HepG2 (cell line): ENCODE measurements around the gene F8. TPM values are rescaled to one million over a fixed set of nuclear protein-coding genes. Genes with fewer than 3 reads are reported as not detected.

ENCODE experiments used
- ATAC-seq: fragments of 200-7000 bp; cut with Tn5 transposase; 3 replicates; pipeline ENCODE4 v1.9.1; 2020; ENCODE audit warnings: mild to moderate bottlenecking, moderate library complexity
- BruUV-seq: library from RNA; stranded (reverse); fragments of 400-500 nt; replicated peaks from 2 replicates; lab custom pipeline; 2021; lab: Mats Ljungman, UMichigan
- CTCF ChIA-PET: fragments of 300-600 bp; formaldehyde crosslinking; extraction: SDS; loops from one replicate; lab custom pipeline; 2021; ENCODE audit warnings: low total read pairs, inconsistent platforms, low intra/inter-chr PET ratio; lab: Yijun Ruan, JAX
- POLR2A ChIA-PET: fragments of 350-600 bp; sonication (Branson Sonifier 250); formaldehyde crosslinking; loops from one replicate; lab custom pipeline; 2020; ENCODE audit warnings: antibody characterized with exemption, inconsistent platforms; lab: Yijun Ruan, JAX
- DNase-seq: peaks from one replicate; pipeline ENCODE4 v3.0.0-alpha.2; 2015; ENCODE audit warnings: low spot score
- FAIRE-seq: peaks from 3 replicates; lab custom pipeline; 2011; peaks lifted over from hg19 to GRCh38; lab: Jason Lieb, UNC
- H2AFZ ChIP-seq: one replicate; pipeline ENCODE4 v1.6.1; 2011; ENCODE audit warnings: low read length, inconsistent platforms
- H3K27ac ChIP-seq: fragments of 300-600 bp; 3 replicates; pipeline ENCODE4 v1.8.0; 2011; ENCODE audit warnings: mixed run types, mild to moderate bottlenecking, mixed read lengths, low read length, inconsistent platforms; ENCODE audit not compliant: insufficient read depth; ENCODE audit errors: extremely low read length
- H3K27me3 ChIP-seq, 2 experiments: fragments of 200-600 bp in 1 of 2; 2 replicates in 1 of 2; 3 replicates in 1 of 2; pipeline versions ENCODE4 v1.6.0 to v1.8.0; 2011; ENCODE audit warnings: low read length in 2 of 2, mild to moderate bottlenecking in 2 of 2, moderate library complexity in 2 of 2, inconsistent platforms in 1 of 2; ENCODE audit not compliant: insufficient read depth in 2 of 2, control insufficient read depth in 1 of 2
- H3K36me3 ChIP-seq, 2 experiments: fragments of 200-600 bp in 1 of 2; replicated peaks in 1 of 2; 2 replicates in 1 of 2; 3 replicates in 1 of 2; pipeline versions ENCODE4 v1.5.1 to v1.8.0; 2011; ENCODE audit warnings: low read length in 2 of 2, inconsistent platforms in 1 of 2; ENCODE audit not compliant: insufficient read depth in 2 of 2, control insufficient read depth in 1 of 2
- H3K4me1 ChIP-seq: 2 replicates; pipeline ENCODE4 v1.5.1; 2012; ENCODE audit warnings: low read length, inconsistent platforms; ENCODE audit not compliant: insufficient read depth
- H3K4me2 ChIP-seq: 2 replicates; pipeline ENCODE4 v1.6.0; 2011; ENCODE audit warnings: low read depth, low read length, inconsistent platforms
- H3K4me3 ChIP-seq, 3 experiments: fragments of 200-600 bp in 1 of 3; sonication (generic), shearing (Covaris generic) in 1 of 3; replicated peaks in 1 of 3; 2 replicates each; pipeline ENCODE4 v1.5.1; 2011 to 2016; ENCODE audit warnings: low read length in 3 of 3, inconsistent platforms in 2 of 3, low read depth in 2 of 3, mild to moderate bottlenecking in 2 of 3, control low read depth in 1 of 3, mixed read lengths in 1 of 3; ENCODE audit not compliant: insufficient read depth in 1 of 3
- H3K79me2 ChIP-seq: one replicate; pipeline ENCODE4 v1.6.1; 2011; ENCODE audit warnings: low read length, inconsistent platforms; ENCODE audit not compliant: insufficient read depth
- H3K9ac ChIP-seq: 2 replicates; pipeline ENCODE4 v1.6.0; 2011; ENCODE audit warnings: mild to moderate bottlenecking, low read depth, low read length, inconsistent platforms; ENCODE audit not compliant: insufficient read depth
- H3K9me3 ChIP-seq: 2 replicates; pipeline ENCODE4 v1.5.1; 2012; ENCODE audit warnings: mild to moderate bottlenecking, low read length
- H4K20me1 ChIP-seq: 2 replicates; pipeline ENCODE4 v1.6.0; 2011; ENCODE audit warnings: inconsistent platforms, mild to moderate bottlenecking, low read length, moderate library complexity; ENCODE audit not compliant: insufficient read depth
- EHMT2 ChIP-seq: fragments of 200-600 bp; sonication (generic); IDR thresholded peaks from 2 replicates; pipeline ENCODE4 v1.7.0; 2017; ENCODE audit warnings: antibody characterized with exemption, low read depth, low read length, borderline replicate concordance
- HOXA5 ChIP-seq: sonication (generic); formaldehyde crosslinking; IDR thresholded peaks from 2 replicates; pipeline ENCODE4 v1.4.0; 2020; ENCODE audit warnings: missing genetic modification reagents
- PRPF4 ChIP-seq: fragments of 200-400 bp; formaldehyde crosslinking; IDR thresholded peaks from 2 replicates; pipeline ENCODE4 v1.6.1; 2016; ENCODE audit warnings: low read length, low read depth; ENCODE audit not compliant: poor library complexity, severe bottlenecking
- RAD51 ChIP-seq: fragments of 450-650 bp; IDR thresholded peaks from 2 replicates; pipeline ENCODE4 v1.6.1; 2016; ENCODE audit warnings: borderline replicate concordance
- TCF12 ChIP-seq, 2 experiments: fragments of 450-650 bp in 1 of 2; sonication (generic) in 1 of 2; formaldehyde crosslinking in 1 of 2; IDR thresholded peaks; 2 replicates each; pipeline versions ENCODE4 v1.6.1 to v1.8.0; 2017 to 2022; ENCODE audit warnings: antibody characterized with exemption in 1 of 2, mild to moderate bottlenecking in 1 of 2, missing genetic modification reagents in 1 of 2, moderate library complexity in 1 of 2
- U2AF2 ChIP-seq: fragments of 200-400 bp; formaldehyde crosslinking; IDR thresholded peaks from 2 replicates; pipeline ENCODE4 v1.6.1; 2017; ENCODE audit warnings: low read depth, mild to moderate bottlenecking, low read length
- ZBTB7A ChIP-seq: sonication (generic); formaldehyde crosslinking; IDR thresholded peaks from 2 replicates; pipeline ENCODE4 v1.8.0; 2022; ENCODE audit warnings: mild to moderate bottlenecking, missing genetic modification reagents
- ZFP37 ChIP-seq: sonication (generic); formaldehyde crosslinking; IDR thresholded peaks from 2 replicates; pipeline ENCODE4 v1.4.0; 2020; ENCODE audit warnings: missing genetic modification reagents, borderline replicate concordance
- ZNF558 ChIP-seq: sonication (generic); formaldehyde crosslinking; IDR thresholded peaks from 2 replicates; pipeline ENCODE4 v1.9.0; 2022; ENCODE audit warnings: mild to moderate bottlenecking, missing genetic modification reagents, borderline replicate concordance
- ZNF615 ChIP-seq: sonication (generic); formaldehyde crosslinking; IDR thresholded peaks from 2 replicates; pipeline ENCODE4 v1.5.0; 2020; ENCODE audit warnings: mild to moderate bottlenecking, missing genetic modification reagents, borderline replicate concordance
- ZNF737 ChIP-seq: sonication (generic); formaldehyde crosslinking; IDR thresholded peaks from 2 replicates; pipeline ENCODE4 v1.5.0; 2020; ENCODE audit warnings: missing genetic modification reagents, mild to moderate bottlenecking, borderline replicate concordance
- WGBS: methylation state at CpG from one replicate; pipeline ENCODE4 v1.1.6; 2017; ENCODE audit warnings: low lambda C conversion rate; 5-methylcytosine and 5-hydroxymethylcytosine counted together
- in situ Hi-C: cut with HindIII; loops from 2 replicates; pipeline ENCODE4 v1.10.0; 2017; ENCODE audit warnings: low pct_unique_long_range_greater_than_20kb; ENCODE audit not compliant: extremely low pct_ligation_motif_present
- intact Hi-C: fragments of 100-400 bp; cut with micrococcal nuclease; formaldehyde crosslinking; loops from one replicate; pipeline ENCODE4 v1.10.0; 2022; ENCODE audit not compliant: unreplicated experiment
- polyA plus RNA-seq, 8 experiments: library from polyadenylated mRNA; depleted of rRNA in 3 of 8; stranded (reverse) in 7 of 8; unstranded in 1 of 8; fragments of >200 nt; fragmentation: Illumina TruSeq in 4 of 8; extraction: Trizol in 4 of 8; gene quantifications; 2 replicates each; pipeline versions ENCODE4 v1.2.1 to v1.2.3, GENCODE V29; 2011 to 2016; ENCODE audit warnings: low read depth in 4 of 8, missing spikeins in 1 of 8, mixed read lengths in 1 of 8; ENCODE audit not compliant: insufficient read depth in 1 of 8
- total RNA-seq, 5 experiments: library from RNA; depleted of rRNA; stranded (reverse); fragments of >200 nt; fragmentation: Illumina TruSeq; extraction: Trizol; gene quantifications; 2 replicates each; pipeline ENCODE4 v1.2.3, GENCODE V29; 2016; ENCODE audit warnings: low read depth in 1 of 5
- TF ChIP-seq, protein P1 (sequence below): sonication (generic); formaldehyde crosslinking; IDR thresholded peaks from 2 replicates; pipeline ENCODE4 v1.4.0; 2020; ENCODE audit warnings: missing genetic modification reagents
- TF ChIP-seq, protein P2 (sequence below): sonication (generic); formaldehyde crosslinking; IDR thresholded peaks from 2 replicates; pipeline ENCODE4 v1.4.0; 2020; ENCODE audit warnings: missing genetic modification reagents; ENCODE audit errors: not compliant biosample characterization
- TF ChIP-seq, protein P3 (sequence below): sonication (generic); formaldehyde crosslinking; IDR thresholded peaks from 2 replicates; pipeline ENCODE4 v1.5.0; 2020; ENCODE audit warnings: missing genetic modification reagents, mild to moderate bottlenecking, borderline replicate concordance

Gene F8
- total and polyA plus RNA-seq, 2 of the 13 experiments (the other 11 are each of a cell fraction or from before 2014, with no cell fraction given), result 0.29 to 0.61 TPM

DNA sequence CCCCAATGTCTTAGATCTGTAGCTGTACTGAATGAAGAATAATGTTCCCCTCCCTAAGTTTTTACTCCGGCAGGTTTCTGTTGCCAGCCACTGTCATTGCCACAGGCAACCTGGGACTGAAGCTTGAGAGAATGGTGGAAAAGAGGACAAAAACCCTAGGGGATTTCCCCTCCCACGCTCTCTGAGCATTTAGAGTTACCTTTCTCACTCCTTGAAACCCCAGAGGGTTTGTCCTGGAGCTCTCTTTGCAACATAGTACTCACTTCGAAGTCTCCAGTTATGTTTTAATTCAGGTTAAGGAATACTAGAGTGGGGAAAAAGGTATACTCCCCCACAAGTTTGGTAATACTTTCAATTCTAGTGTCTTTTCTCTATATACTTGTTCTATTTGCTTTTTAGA lies 31.5 kb downstream of the F8 start (continued):
- TF ChIP-seq ZBTB7A (CRISPR knock-in tag) (no peak), TCF12 (IDR thresholded peaks at IDR 0.05) (no peak), TCF12 (CRISPR knock-in tag; IDR thresholded peaks at IDR 0.05) (no peak), ZNF737 (CRISPR knock-in tag) (no peak), U2AF2 (no peak), EHMT2 (no peak), HOXA5 (CRISPR knock-in tag) (no peak)
- TF ChIP-seq, protein P1, sequence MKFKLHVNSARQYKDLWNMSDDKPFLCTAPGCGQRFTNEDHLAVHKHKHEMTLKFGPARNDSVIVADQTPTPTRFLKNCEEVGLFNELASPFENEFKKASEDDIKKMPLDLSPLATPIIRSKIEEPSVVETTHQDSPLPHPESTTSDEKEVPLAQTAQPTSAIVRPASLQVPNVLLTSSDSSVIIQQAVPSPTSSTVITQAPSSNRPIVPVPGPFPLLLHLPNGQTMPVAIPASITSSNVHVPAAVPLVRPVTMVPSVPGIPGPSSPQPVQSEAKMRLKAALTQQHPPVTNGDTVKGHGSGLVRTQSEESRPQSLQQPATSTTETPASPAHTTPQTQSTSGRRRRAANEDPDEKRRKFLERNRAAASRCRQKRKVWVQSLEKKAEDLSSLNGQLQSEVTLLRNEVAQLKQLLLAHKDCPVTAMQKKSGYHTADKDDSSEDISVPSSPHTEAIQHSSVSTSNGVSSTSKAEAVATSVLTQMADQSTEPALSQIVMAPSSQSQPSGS (CRISPR knock-in tag), result no peak

- intact Hi-C loops, result no loop called here
- Histone ChIP-seq H3K27me3 (no peaks in the 10 kb centered on the region), H3K36me3 (no peaks in the 10 kb centered on the region), H3K79me2 (no peaks in the 10 kb centered on the region), H3K4me1 (peaks cover 23% of the 10 kb centered on the region), H3K9me3 (no peaks in the 10 kb centered on the region), H3K4me3 (no peak overlapping the region), H3K4me2 (no peak overlapping the region), H2AFZ (no peak overlapping the region), H4K20me1 (no peaks in the 10 kb centered on the region), H3K27ac (no peak overlapping the region), H3K9ac (no peak overlapping the region)
- in situ Hi-C loops, result no loop called here
- ATAC-seq (no peak), FAIRE-seq (no peak), DNase-seq (no peak)
- WGBS, result 66% methylated on average over 3 of the region's 3 CpGs
- no TSS peak for BruUV-seq
- no peak for TF ChIP-seq RAD51
- no peak for TF ChIP-seq ZFP37 (CRISPR knock-in tag)
- TF ChIP-seq, protein P2, sequence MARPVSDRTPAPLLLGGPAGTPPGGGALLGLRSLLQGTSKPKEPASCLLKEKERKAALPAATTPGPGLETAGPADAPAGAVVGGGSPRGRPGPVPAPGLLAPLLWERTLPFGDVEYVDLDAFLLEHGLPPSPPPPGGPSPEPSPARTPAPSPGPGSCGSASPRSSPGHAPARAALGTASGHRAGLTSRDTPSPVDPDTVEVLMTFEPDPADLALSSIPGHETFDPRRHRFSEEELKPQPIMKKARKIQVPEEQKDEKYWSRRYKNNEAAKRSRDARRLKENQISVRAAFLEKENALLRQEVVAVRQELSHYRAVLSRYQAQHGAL (CRISPR knock-in tag), result no peak
- TF ChIP-seq, protein P3, sequence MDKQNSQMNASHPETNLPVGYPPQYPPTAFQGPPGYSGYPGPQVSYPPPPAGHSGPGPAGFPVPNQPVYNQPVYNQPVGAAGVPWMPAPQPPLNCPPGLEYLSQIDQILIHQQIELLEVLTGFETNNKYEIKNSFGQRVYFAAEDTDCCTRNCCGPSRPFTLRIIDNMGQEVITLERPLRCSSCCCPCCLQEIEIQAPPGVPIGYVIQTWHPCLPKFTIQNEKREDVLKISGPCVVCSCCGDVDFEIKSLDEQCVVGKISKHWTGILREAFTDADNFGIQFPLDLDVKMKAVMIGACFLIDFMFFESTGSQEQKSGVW (CRISPR knock-in tag), result no peak
- no peak for TF ChIP-seq ZNF558 (CRISPR knock-in tag)
- no peak for TF ChIP-seq ZNF615 (CRISPR knock-in tag)
- no peak for TF ChIP-seq PRPF4
- ChIA-PET POLR2A (no interaction called here), CTCF (no interaction called here)
These were observed 32.0 kb downstream of the F8 start for GRCh38 chrX:154990496-154990895.
